Fibroblast of upper back skin (primary cell): ENCODE results near the gene UBE2F.
"Not testable (repeated sequence)": the region's sequence is repeated elsewhere in the genome, so short reads cannot be mapped to it uniquely, and the experiment has no call there.

Source experiments
- DNase-seq: peaks from one replicate; pipeline ENCODE4 v3.0.0-alpha.2; 2013

UBE2F gene

DNA sequence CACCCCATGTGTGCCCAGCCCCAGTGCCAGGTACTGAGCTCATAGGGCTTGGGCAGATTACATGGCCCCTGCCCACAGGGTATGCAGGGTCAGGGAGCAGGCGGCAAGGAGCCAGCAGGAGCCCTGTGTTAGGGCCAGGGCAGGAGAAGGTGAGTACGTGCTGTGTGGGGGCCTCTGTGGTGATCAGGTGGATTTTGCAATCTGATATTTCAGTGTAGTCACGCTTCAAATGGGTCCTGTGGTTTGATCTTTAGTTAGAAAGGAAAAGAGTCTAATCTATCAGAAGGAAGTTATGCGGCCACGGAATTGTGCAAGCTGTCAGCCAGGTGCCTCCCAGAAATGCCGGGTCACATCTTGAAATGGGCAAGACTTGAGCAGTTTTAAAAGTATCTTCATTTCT, 13.9 kb downstream of the UBE2F start:
- DNase-seq, result no peak

DNA sequence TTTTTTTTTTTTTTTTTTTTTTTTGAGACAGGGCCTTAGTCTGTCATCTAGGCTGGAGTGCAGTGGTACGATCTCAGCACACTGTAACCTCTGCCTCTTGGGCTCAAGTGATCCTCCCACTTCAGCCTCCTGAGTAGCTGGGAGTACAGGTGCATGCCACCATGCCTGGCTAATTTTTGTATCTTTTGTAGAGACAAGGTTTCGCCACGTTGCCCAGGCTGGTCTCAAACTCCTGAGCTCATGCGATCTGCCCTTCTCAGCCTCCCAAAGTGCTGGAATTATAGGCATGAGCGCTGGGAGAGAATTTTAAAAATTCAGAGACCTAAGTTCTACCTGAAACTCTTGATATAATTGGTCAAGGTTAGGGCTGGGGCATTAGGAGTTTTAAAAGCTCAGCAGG, 14.8 kb downstream of the UBE2F start:
- DNase-seq, result not testable (repeated sequence)

DNA sequence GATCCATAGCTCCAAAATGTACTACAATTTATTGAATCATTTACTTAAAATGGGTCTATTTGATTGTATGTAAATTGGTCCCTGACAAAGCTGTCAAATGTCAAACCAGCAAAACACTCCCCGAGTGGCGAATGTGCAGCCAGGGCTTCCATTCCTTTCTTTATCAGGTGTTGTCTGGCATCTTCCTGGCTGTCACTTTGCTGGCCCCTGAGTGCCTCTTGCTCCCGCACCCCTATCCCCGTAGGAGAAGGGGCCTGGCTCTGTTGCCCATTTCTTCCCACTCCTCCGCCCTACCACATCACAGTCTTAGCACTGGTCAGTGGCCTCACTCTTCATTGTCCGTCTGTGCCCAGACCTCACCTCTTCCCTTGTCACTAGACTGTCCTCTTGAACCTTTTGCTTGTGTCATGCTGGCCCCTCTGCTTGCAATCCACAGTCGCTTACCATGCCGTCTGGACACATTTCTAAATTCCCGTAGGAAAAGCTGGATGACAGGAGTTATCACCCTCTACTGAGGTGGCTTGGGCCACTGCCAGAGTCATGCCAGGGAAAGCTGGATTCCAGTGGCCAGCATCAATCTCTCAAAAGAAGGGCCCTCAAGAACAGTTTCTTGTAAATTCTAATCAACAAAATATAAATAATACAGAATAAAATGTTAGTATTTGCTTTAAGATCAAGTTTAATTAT, 15.4 kb downstream of the UBE2F start:
- DNase-seq, result no peak

DNA sequence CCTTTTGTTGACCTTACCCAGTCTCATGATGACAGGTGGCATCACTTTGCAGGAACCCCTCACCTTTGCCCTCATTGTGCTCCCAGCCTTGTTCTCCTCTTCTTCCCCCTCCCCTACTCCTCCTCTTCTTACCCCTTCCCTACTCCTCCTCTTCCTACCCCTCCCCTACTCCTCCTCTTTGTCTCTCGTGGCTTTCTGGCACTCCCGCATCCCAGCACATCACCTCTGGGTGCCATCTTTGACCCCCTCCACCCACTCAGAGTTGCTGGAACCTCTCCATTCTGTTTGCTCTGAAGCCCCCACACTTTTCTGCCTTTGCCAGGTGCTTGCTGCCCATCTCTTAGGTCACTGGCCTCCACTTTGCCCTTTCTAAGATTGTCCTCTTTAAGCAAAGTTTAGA, 17.1 kb downstream of the UBE2F start:
- DNase-seq, result no peak

DNA sequence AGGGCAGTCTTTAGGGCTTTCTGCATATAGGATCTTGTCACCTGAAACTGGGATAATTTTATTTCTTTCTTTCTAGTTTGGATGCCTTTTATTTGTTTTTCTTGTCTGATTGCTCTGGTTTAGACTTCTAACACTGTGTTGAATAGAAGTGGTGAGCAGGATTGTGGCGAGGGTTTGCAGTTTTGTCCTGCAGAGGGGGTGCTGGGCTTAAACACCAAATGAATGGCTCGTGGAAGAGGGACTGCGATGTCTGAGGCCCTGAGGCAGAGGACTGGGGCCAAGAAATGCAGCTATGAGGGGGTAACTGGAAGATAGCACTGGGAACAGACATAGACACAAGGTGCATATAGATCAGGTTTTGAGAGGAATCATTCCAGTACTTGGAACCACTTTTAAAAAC, 20.5 kb downstream of the UBE2F start:
- no peak for DNase-seq

DNA sequence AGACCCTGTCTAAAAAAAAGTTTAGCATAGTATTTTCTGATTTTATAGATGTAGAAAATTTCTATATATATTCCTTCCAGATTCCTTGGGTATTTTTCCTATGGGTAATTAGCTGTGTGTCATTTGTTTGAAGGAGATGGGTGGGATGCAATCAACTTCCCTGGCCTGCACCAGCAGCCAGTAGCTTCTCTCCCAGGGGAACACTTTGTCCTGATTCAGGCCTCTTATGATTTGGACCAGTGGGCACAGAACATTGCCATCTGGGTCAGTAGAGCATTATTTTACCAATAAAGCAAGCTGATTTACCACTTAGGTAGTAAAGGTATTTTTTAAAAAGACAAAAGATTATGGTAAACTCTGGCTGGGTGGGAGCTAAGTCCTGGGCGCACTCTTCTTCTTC, 26.9 kb downstream of the UBE2F start:
- DNase-seq, result no peak

DNA sequence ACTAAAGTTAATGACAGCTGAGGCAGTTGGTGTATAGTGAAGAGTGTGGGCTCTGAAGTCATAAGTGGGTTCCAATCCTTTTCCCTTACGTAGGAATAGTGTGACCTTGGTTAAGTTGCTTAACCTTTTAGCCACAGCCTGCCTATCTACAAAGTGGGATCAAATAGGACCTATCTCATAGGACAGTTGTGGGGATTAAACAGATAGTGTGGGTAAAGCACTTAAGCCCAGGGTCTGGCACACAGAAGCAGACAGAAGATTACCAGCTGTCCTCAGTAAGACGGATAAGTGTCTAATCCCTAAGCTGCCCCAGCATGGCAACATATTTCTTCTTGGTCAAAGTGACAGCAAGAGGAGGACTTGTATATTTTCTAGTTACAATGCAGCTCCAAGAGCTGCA, 28.2 kb downstream of the UBE2F start:
- DNase-seq, result no peak

DNA sequence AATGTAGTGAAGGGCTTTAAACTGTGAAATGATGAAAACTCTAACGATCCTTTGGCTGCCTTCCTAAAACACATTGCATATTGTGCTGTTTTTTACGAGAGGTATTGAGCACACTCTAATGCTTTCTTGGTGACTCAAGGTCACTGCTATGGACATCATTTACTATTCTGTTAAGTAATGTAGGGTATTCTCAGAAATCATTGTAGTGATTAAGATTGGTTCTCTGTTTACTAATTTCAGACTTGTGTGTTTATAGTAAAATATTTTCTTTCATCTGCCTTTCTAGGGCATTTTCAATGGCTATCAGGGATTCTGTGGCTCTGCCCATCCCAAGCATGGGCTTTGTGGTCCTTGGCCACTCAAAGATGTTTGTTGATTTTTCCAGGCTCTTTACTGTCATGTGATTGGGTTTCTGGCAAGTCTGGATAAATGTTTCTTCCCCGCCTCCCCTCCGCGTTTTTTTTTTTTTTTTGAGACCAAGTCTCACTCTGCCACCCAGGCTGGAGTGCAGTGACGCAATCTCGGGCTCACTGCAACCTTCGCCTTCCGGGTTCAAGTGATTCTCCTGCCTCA, 29.3 kb downstream of the UBE2F start:
- DNase-seq, result peak; percentile 26

DNA sequence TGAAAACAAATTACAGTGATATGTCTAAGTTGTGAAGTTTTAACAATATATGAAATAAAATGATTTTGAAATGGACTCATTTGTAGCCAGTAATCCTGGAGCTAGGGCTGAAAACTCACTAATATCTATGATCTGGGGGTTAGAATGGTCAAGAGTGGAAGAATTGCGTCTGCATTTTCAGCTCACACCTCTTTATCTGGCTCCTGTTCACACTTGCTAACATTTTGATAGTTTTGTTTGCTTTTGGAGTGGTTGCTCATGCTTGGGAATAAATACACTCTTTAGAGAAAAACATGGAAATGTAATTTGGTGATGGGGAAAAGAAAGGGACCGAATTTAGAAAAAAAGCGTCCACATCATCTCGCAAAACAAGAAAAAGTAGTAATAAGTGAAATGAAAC, 30.7 kb downstream of the UBE2F start:
- no peak for DNase-seq

DNA sequence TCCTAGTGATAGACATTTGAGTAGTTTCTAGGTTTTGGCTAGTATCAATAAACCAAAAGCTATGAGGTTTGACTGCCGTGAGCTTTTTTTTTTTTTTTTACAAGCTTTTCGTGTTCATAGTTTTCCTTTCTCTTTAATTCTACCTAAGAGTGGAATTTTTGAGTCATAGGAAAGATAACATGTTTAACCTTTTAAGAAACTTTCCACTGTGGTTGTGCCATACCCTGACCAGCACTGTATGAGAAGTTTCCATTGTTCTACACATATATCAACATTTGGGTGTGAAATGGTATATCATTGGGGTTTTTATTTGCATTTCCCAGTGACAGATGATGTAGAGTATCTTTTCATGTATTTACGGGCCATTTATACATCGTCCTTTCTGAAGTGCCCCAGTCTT, 31.7 kb downstream of the UBE2F start:
- no peak for DNase-seq

DNA sequence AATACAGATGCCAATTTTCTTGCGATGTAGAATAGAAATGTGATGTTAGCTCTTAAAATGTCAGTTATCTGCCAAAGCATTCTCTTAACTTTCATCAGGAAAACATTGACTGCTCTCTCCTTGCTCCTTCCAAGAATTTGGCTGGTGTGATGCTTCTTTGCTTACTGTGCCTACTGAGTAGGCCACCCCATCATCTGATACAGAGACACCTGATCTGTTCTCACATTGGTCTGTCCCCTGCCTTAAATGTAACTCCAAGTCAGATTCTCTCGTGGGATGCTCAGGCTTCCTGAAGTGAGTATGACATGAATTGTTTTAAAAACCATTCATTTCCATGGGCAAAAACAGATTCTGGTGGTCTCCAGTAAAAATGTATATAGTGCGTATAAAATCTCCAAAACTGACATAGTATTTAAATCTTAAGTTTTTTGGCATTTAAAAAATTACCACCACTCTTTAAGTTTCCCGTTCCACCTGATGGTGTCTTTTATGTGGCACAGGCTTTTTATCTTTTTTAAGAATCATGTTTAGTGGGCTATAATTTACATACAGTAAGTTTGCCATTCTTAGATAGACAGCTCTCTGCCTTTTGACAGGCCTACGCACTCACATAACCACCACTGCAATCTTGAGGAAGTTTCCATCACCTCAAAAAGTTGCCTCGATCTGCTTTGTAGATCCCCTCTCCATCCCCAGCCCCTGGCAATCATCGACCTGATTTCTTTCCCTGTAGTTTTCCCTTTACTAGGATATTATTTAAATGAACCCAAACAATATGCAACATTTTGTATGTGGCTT, 36.6 kb downstream of the UBE2F start:
- no peak for DNase-seq

DNA sequence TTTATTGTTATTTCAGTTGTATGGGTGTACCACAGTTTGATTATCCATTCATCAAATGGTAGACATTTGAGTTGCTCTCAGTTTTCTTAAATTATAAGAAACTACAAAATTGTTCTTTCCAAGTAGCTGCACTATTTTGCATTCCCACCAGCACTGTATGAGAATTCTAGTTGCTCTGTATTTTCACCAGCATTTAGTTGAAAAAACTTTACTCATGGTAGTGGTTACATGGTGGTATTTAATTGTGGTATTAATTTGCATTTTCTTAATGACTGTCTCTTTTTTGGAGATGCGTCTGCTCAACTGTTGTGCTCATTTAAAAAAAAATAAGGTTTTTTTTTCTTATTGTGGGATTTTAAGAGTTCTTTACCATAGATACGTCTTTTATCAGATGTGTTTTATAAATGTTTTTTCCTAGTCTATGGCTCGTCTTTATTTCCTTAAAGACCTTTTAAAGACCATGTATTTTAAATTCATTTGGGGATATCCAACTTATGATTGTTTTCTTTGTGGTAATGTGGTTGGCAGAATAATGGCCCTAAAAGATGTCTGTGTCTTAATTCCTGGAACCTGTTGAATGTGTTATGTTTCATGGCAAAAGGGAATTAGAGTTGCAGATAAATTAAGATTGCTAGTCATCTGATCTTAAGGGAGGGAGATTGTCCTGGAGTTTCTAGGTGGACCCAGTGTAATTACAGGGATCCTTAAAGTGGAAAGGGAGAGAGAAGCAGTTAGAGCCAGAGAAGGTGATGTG, 37.4 kb downstream of the UBE2F start:
- DNase-seq, result no peak

DNA sequence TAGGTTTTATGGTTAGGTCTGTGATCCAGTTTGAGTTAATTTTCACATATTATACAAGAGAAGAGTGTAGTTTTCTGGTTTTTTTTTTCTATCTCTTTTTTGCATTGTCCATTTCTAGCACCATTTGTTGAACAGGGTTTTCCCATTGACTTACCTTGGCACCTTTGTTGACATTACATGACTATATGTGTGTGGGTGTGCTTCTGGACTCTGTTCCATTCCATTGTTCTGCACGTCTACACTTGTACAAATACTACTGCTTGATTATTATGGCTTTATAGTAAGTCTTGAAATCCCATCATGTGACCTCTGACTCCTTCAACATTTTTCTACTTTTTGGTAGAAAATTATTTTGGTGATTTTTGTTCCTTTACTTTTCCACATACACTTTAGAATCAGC, 38.7 kb downstream of the UBE2F start:
- DNase-seq, result no peak

DNA sequence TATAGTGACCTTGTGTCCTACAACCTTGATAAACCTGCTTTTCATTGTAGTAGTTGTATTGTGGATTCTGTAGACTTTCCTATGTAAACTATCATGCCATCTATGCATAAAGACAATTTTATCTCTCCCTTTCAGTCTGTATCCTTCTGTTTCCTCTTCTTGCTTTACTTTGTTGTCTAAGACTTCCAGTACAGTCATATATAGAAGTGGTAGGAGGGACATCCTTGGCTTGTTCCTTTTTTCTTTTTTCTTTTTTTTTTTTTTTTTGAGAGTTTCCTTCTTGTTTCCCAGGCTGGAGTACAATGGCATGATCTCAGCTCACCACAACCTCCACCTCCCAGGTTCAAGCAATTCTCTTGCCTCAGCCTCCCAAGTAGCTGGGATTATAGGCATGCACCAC, 39.7 kb downstream of the UBE2F start:
- DNase-seq, result no peak

DNA sequence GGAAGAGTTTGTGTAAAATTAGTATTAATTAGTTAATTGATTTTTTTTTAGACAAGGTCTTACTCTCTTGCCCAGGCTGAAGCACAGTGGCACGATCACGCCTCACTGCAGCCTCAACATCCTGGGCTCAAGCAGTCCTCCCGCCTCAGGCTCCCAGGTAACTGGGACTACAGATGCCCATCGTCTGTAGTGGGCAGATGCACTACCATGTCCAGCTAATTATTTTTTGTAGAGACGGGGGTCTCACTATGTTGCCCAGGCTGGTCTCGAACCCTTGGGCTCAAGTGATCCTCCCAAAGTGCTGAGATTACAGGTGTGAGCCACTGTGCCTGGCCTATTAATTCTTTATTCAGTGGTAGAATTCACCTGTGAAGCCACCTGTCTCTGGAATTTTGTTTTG, 41.1 kb downstream of the UBE2F start:
- DNase-seq, result no peak

DNA sequence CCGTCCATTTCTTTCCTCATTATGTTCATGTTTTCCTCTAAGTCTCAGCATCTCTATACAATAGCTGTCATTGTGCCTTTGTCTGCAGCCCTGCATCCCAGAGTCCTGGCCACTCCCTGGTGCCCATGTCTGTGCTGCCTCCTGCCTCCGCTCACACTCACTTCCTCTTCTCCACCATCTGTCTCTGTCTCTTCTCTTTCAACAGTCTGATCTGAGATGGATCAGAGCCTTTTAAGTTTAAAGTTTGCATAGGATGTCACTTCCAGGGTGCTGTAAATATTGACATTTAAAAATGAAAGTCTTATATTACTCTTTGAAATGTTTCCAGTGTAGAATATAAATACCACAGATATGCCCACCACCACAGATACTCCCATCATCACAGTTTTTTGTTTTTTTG, 42.7 kb downstream of the UBE2F start:
- no peak for DNase-seq

DNA sequence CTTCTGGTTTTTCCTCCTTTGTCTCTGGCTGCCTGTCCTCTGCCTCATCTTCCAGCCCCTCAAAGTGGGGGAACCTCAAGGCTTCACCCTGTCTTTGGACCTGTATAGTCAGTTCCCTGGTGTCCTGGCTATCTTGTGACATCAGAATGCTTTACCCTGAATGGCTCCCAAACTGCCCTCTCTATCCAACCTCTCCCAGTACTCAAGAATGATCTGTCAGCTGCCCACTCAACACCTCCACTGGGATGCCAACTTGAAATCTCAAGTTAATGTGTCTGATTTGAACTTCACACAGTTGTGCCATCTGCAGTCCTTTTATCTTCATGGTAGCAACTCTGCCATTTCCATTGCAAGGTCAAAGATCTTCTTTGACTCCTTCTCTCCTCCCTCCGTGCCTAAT, 43.8 kb downstream of the UBE2F start:
- no peak for DNase-seq

DNA sequence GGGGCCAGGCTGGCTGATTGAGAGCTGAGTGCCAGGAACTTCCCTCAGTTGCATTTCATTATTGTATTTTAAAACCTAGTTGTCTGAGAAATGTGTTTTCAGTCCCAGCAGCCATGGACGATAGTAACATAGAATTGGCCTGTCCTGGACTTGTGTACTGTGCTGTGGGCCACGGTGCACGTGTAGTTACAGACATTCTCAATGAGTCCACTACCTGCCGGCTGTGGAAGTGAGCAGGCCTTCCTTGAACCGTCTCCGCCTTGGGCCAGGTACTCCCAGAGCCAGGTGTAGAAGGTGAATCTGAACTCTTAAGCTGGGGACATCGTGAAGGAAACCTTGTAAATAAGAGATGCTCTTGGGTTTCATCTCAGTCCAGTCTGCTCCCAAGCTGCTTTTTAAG, 47.0 kb downstream of the UBE2F start:
- no peak for DNase-seq

DNA sequence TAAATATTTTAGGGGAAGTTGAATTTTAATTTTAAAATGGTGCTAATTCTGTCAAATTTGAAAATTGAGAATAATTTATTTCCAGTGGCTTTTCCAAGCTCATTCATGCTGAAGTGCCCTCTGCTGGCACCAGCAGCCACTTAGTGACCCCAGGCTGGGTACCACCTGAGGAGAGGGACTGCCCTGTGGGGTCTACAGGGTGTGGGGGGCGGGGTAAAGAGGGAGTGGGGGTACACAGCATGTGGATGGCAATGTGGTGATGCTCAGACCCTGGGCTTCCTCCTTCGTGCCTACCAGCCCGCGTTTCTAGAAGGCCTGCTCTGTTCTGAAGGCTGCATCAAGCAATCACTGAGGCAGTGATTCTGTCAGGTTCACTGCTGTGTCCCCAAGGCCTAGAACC, 48.9 kb downstream of the UBE2F start:
- DNase-seq, result no peak

DNA sequence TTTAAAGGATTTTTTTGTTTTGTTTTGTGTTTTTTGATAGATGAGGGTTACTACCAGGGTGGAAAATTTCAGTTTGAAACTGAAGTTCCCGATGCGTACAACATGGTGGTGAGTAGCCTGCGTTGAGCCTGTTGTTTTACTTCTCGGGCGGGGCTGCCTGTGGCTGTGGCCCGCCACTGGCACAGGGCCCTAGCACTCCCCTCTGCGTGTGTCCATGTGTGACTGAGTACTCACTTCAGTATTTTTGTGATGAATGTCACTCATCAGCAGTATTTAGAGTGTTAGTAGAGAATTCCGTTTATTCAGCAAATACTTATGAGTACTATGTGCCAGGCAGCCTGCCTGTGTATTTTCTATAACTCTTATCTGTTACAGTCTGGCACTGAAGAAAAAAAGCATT, 49.7 kb downstream of the UBE2F start:
- no peak for DNase-seq

DNA sequence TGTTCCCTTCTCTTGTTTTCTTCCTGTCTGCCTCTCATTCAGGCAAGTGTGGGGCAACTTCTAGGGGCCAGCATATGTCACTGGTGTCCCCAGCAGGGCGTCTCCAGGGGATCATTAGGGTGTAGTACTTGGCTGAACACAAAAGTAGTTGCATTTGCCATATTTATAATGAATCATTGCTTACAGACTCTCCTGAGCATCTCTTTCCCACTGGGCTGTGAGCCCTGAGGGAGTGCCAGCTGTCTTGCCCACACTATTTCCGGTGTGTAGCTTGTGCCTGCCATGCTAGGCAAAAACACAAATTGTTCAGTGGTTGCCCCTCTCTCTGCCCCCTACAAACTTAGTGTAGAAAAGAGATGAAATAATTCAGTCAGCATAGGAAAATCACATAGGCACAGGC, 53.1 kb downstream of the UBE2F start:
- no peak for DNase-seq

DNA sequence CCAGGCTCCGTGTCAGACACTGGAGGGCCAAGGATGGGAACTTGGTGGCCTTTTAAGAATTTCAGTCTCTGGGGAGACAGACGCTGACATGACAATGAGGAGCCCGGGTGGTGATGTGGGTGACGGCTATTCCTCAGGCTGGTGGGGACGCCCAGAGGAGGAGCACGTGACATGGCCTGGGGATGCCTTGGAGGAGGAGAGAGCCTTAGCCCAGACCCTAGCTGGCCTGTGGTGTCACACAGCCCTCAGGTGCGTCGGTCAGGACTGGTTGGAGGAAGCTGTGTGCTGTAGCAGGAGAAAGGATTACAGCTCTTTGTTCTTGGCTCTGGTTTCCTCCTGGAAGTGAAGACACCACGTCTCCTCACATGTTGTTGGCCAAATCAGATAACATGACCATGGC, 54.0 kb downstream of the UBE2F start:
- DNase-seq, result no peak

DNA sequence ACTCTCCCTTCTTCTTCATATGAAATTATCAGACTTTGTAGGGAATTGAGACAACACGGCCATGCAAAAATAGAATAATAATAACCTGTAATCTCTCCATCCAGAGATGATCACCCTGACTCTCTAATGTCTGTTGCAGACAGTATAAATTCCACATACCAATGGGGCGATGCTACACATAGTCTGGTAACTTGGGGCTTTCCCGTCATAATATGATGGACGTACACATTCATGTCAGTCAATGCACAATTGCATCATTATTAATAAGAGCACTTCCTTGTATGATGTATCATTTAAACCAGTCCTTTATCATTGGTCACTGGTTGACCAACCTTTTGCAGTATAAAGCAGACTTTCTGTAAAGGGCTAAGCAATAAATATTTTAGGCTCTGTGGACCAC, 54.5 kb downstream of the UBE2F start:
- DNase-seq, result peak; percentile 52
